MCF 10A (cell line): ENCODE measurements around the gene CA14. TPM values are rescaled to one million over a fixed set of nuclear protein-coding genes. Genes with fewer than 3 reads are reported as not detected.

Experiments used
- BruUV-seq: library from RNA; stranded (reverse); fragments of 400-500 nt; replicated peaks from 2 replicates; lab custom pipeline; 2021; lab: Mats Ljungman, UMichigan
- CTCF ChIA-PET: fragments of 300-600 bp; sonication (Branson Sonifier 250); formaldehyde crosslinking; extraction: SDS; loops from one replicate; lab custom pipeline; 2021; ENCODE audit warnings: antibody characterized with exemption, inconsistent platforms; lab: Yijun Ruan, JAX
- POLR2A ChIA-PET: fragments of 300-600, 350-650 bp; sonication (Branson Sonifier 250); formaldehyde crosslinking; extraction: SDS; loops from one replicate; lab custom pipeline; 2020; ENCODE audit warnings: antibody characterized with exemption, inconsistent platforms; lab: Yijun Ruan, JAX
- DNase-seq: peaks from one replicate; pipeline ENCODE4 v3.0.0-alpha.2; 2018; ENCODE audit not compliant: unreplicated experiment
- H3K27ac Mint-ChIP-seq: one replicate; pipeline ENCODE4 v1.8.0; 2022; ENCODE audit warnings: mild to moderate bottlenecking, low read depth, mixed read lengths; ENCODE audit not compliant: unreplicated experiment
- H3K27me3 Mint-ChIP-seq: one replicate; pipeline ENCODE4 v1.8.0; 2022; ENCODE audit warnings: mixed read lengths; ENCODE audit not compliant: insufficient read depth, unreplicated experiment
- H3K36me3 Mint-ChIP-seq: one replicate; pipeline ENCODE4 v1.8.0; 2022; ENCODE audit warnings: mild to moderate bottlenecking, moderate library complexity, mixed read lengths; ENCODE audit not compliant: insufficient read depth, unreplicated experiment
- H3K4me1 Mint-ChIP-seq: one replicate; pipeline ENCODE4 v1.8.0; 2022; ENCODE audit warnings: mixed read lengths; ENCODE audit not compliant: insufficient read depth, unreplicated experiment
- H3K4me3 Mint-ChIP-seq: one replicate; pipeline ENCODE4 v1.8.0; 2022; ENCODE audit warnings: mild to moderate bottlenecking, moderate library complexity, mixed read lengths; ENCODE audit not compliant: unreplicated experiment
- H3K9me3 Mint-ChIP-seq: one replicate; pipeline ENCODE4 v1.8.0; 2022; ENCODE audit warnings: mixed read lengths; ENCODE audit not compliant: unreplicated experiment
- CTCF ChIP-seq: fragments of 200-600 bp; IDR thresholded peaks from one replicate; pipeline ENCODE4 v1.8.0; 2022; ENCODE audit warnings: antibody characterized with exemption, mild to moderate bottlenecking; ENCODE audit not compliant: unreplicated experiment
- intact Hi-C: fragments of 100-400 bp; cut with micrococcal nuclease; formaldehyde crosslinking; loops from 2 replicates; pipeline ENCODE4 v1.14.1; 2022
- total RNA-seq: library from RNA; stranded (reverse); gene quantifications from 2 replicates; pipeline ENCODE4 v1.2.3, GENCODE V29; 2022

CA14 gene
- total RNA-seq, 1 experiment from 2014 or later = 0.26 TPM

GRCh38 chr1:150283260-150283659 lies 25.7 kb downstream of the CA14 start:
- ChIA-PET CTCF (interaction anchor here (0.6 to 8.2 kb wide), 4 partner anchors 15 to 337 kb away, joined by 3 to 215 read pairs (median 3); partner anchors contain the start of gene CA14), POLR2A (interaction anchor here (2.2 to 7.1 kb wide), 2 partner anchors 15 to 25 kb away, joined by 7 to 239 read pairs; partner anchors contain the start of gene CA14)
- BruUV-seq = no TSS peak
- Mint-ChIP-seq H3K4me1 (peaks cover 42% of the 10 kb centered on the region), H3K27ac (no peak overlapping the region), H3K9me3 (no peaks in the 10 kb centered on the region), H3K36me3 (peaks cover 18% of the 10 kb centered on the region), H3K27me3 (no peaks in the 10 kb centered on the region), H3K4me3 (peak overlapping the region; percentile 83)
- DNase-seq = no peak
- intact Hi-C loops = no loop called here
- TF ChIP-seq CTCF = no peak

DNA sequence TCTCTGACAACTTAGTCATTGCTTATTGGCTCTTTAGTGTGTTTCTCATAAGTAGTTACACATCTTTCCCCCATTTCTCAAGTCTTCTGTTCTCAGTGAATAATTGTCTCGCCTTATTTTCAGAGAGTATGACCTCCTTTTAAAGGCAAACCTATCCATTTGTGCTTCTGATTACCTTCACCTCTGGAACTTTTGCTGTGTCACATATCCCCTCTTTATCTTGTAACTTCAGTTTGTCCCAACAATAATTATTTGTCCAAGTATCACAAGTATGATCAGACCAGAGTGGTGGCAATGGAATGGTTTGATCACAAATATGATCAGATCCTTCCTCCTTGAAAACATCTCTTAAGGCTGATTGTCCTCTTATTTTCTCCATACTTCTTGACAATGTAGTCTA lies 30.8 kb downstream of the CA14 start:
- TF ChIP-seq CTCF = no peak
- peaks cover 20% of the 10 kb centered on the region for H3K36me3 Mint-ChIP-seq
- H3K4me1 Mint-ChIP-seq = peaks cover 10% of the 10 kb centered on the region
- H3K4me3 Mint-ChIP-seq = no peak overlapping the region
- no peaks in the 10 kb centered on the region for H3K27me3 Mint-ChIP-seq
- no peaks in the 10 kb centered on the region for H3K9me3 Mint-ChIP-seq
- intact Hi-C loops = no loop called here
- POLR2A ChIA-PET = interaction anchor here (0.5 to 1.3 kb wide), 4 partner anchors 8 to 1494 kb away, joined by 3 to 4 read pairs (median 3); partner anchors contain the start of gene APH1A
- H3K27ac Mint-ChIP-seq = no peak overlapping the region
- DNase-seq = no peak
- BruUV-seq = no TSS peak
- CTCF ChIA-PET = interaction anchor here (0.6 to 2.2 kb wide), 3 partner anchors 8 to 46 kb away, joined by 3 to 8 read pairs (median 4); no protein-coding TSS in a partner anchor

DNA sequence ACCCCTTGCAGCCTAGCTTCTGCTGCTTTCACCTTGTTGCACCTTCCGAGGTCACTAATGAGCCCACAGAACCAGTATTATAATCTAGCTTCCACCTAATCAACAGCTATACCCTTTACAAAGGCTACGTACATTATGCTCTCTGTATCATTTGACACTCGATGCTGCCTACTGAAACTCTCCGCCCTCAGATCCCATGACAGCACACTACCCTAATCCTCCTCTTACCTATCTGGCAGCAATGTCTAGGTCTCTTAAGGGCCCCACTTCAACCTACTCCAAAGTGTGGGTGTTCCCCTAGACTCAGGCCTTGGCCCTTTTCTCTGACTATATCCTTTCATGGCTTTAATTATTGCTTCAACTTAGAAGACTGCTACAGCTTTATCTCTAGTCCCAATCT lies 31.2 kb downstream of the CA14 start:
- BruUV-seq = no TSS peak
- CTCF ChIA-PET = interaction anchor here (0.7 to 2.2 kb wide), 3 partner anchors 8 to 634 kb away, joined by 3 to 8 read pairs (median 4); no protein-coding TSS in a partner anchor

More for the DNA sequence above, 31.2 kb downstream of the CA14 start:
- no peak for TF ChIP-seq CTCF
- Mint-ChIP-seq H3K4me3 (no peak overlapping the region), H3K27ac (no peak overlapping the region), H3K4me1 (peaks cover 11% of the 10 kb centered on the region), H3K36me3 (peaks cover 21% of the 10 kb centered on the region), H3K27me3 (no peaks in the 10 kb centered on the region), H3K9me3 (no peaks in the 10 kb centered on the region)
- POLR2A ChIA-PET = interaction anchor here (0.6 to 1.3 kb wide), 3 partner anchors 9 to 1494 kb away, joined by 3 to 4 read pairs (median 3); partner anchors contain the start of gene APH1A
- no peak for DNase-seq
- intact Hi-C loops = no loop called here
